H1 (cell line): ENCODE data around the gene PLCXD1. TPM values are rescaled to one million over a fixed set of nuclear protein-coding genes. Genes with fewer than 3 reads are reported as not detected.
"Not testable (repeated sequence)": the region's sequence is repeated elsewhere in the genome, so short reads cannot be mapped to it uniquely, and the experiment has no call there.

Source experiments
- CTCF ChIA-PET: fragments of 300-600 bp; sonication (Branson Sonifier 250); formaldehyde crosslinking; loops from one replicate; lab custom pipeline; 2021; ENCODE audit not compliant: partially characterized antibody; lab: Charles Lee
- POLR2A ChIA-PET: fragments of 300-600 bp; sonication (Branson Sonifier 250); formaldehyde crosslinking; loops from one replicate; lab custom pipeline; 2021; ENCODE audit warnings: inconsistent platforms; ENCODE audit not compliant: partially characterized antibody; lab: Charles Lee
- DNase-seq, 2 experiments: peaks; one replicate each; pipeline versions ENCODE4 v3.0.0 to v3.0.0-alpha.2; 2010 to 2022; ENCODE audit warnings: low spot score in 2 of 2, low read depth in 1 of 2, mixed read lengths in 1 of 2
- FAIRE-seq: peaks from 2 replicates; lab custom pipeline; 2011; peaks lifted over from hg19 to GRCh38; lab: Jason Lieb, UNC
- H2AFZ ChIP-seq: 2 replicates; pipeline ENCODE4 v1.8.1; 2012; ENCODE audit warnings: low read length, inconsistent platforms
- H2AK5ac ChIP-seq: 2 replicates; pipeline ENCODE4 v1.6.1; 2013; ENCODE audit warnings: low read depth, low read length
- H2BK120ac ChIP-seq: replicated peaks from 2 replicates; pipeline ENCODE3; 2013; ENCODE audit warnings: low read depth, low read length, inconsistent platforms
- H2BK12ac ChIP-seq: 2 replicates; pipeline ENCODE4 v1.6.1; 2013; ENCODE audit warnings: low read depth, low read length
- H2BK15ac ChIP-seq: 2 replicates; pipeline ENCODE4 v1.6.1; 2013; ENCODE audit warnings: low read length
- H2BK20ac ChIP-seq: 2 replicates; pipeline ENCODE4 v1.6.1; 2013; ENCODE audit warnings: low read length
- H2BK5ac ChIP-seq: 2 replicates; pipeline ENCODE4 v1.6.1; 2013; ENCODE audit warnings: low read depth, low read length
- H3K14ac ChIP-seq: 2 replicates; pipeline ENCODE4 v1.6.1; 2013; ENCODE audit warnings: inconsistent platforms; ENCODE audit not compliant: insufficient read length
- H3K18ac ChIP-seq: 2 replicates; pipeline ENCODE4 v1.6.1; 2013; ENCODE audit warnings: low read length; ENCODE audit errors: extremely low read depth
- H3K23ac ChIP-seq: 2 replicates; pipeline ENCODE4 v1.6.1; 2013; ENCODE audit warnings: inconsistent platforms; ENCODE audit not compliant: insufficient read length
- H3K23me2 ChIP-seq: 2 replicates; pipeline ENCODE4 v1.6.1; 2013; ENCODE audit warnings: low read depth, low read length
- H3K27ac ChIP-seq: 2 replicates; pipeline ENCODE4 v1.6.1; 2011; ENCODE audit warnings: low read depth, low read length, inconsistent platforms
- H3K27me3 ChIP-seq, 4 experiments: replicated peaks in 1 of 4; 1 replicate in 1 of 4; 2 replicates in 3 of 4; pipeline versions ENCODE4 v1.6.1 to v1.8.1; 2011 to 2013; ENCODE audit warnings: low read length in 3 of 4, mild to moderate bottlenecking in 3 of 4, inconsistent platforms in 2 of 4, mixed read lengths in 2 of 4, moderate library complexity in 1 of 4; ENCODE audit not compliant: control insufficient read depth in 3 of 4, insufficient read depth in 3 of 4; ENCODE audit errors: extremely low read depth in 1 of 4
- H3K36me3 ChIP-seq, 4 experiments: 2 replicates each; pipeline versions ENCODE4 v1.6.1 to v1.8.1; 2011 to 2013; ENCODE audit warnings: mild to moderate bottlenecking in 4 of 4, low read length in 3 of 4, moderate library complexity in 2 of 4, control low read depth in 1 of 4, inconsistent platforms in 1 of 4; ENCODE audit not compliant: insufficient read depth in 4 of 4, control insufficient read depth in 2 of 4
- H3K4ac ChIP-seq: replicated peaks from 2 replicates; pipeline ENCODE3; 2013; ENCODE audit warnings: low read length, low read depth, mixed read lengths, inconsistent platforms; ENCODE audit not compliant: insufficient read length
- H3K4me1 ChIP-seq, 4 experiments: replicated peaks in 1 of 4; 1 replicate in 1 of 4; 2 replicates in 3 of 4; pipeline versions ENCODE4 v1.6.1 to v1.8.1; 2011 to 2013; ENCODE audit warnings: low read length in 3 of 4, inconsistent platforms in 2 of 4, mixed read lengths in 1 of 4; ENCODE audit not compliant: insufficient read depth in 4 of 4, control insufficient read depth in 3 of 4
- H3K4me2 ChIP-seq, 2 experiments: 2 replicates each; pipeline versions ENCODE4 v1.6.1 to v1.8.1; 2011 to 2013; ENCODE audit warnings: low read depth in 2 of 2, low read length in 2 of 2, control low read depth in 1 of 2, inconsistent platforms in 1 of 2, mild to moderate bottlenecking in 1 of 2; ENCODE audit not compliant: insufficient read depth in 1 of 2
- H3K4me3 ChIP-seq, 4 experiments: fragments of 200-600, 300-600 bp in 1 of 4; sonication (generic), shearing (Covaris generic), sonication (Bioruptor Twin) in 1 of 4; 2 replicates each; pipeline versions ENCODE4 v1.5.1 to v1.8.1; 2011 to 2016; ENCODE audit warnings: low read length in 4 of 4, low read depth in 3 of 4, control low read depth in 2 of 4, inconsistent platforms in 2 of 4, mild to moderate bottlenecking in 2 of 4, mixed read lengths in 1 of 4, moderate library complexity in 1 of 4; ENCODE audit not compliant: insufficient read depth in 2 of 4; ENCODE audit errors: extremely low read depth in 1 of 4
- H3K56ac ChIP-seq: replicated peaks from 2 replicates; pipeline ENCODE3; 2013; ENCODE audit warnings: low read depth, mild to moderate bottlenecking, mixed read lengths, low read length, inconsistent platforms; ENCODE audit not compliant: insufficient read length
- H3K79me1 ChIP-seq: 2 replicates; pipeline ENCODE4 v1.6.1; 2013; ENCODE audit warnings: low read depth, low read length, control low read depth
- H3K79me2 ChIP-seq, 2 experiments: 2 replicates each; pipeline versions ENCODE4 v1.6.1 to v1.8.1; 2012 to 2013; ENCODE audit warnings: low read length in 2 of 2, mild to moderate bottlenecking in 2 of 2, inconsistent platforms in 1 of 2; ENCODE audit not compliant: insufficient read depth in 2 of 2, control insufficient read depth in 1 of 2
- H3K9ac ChIP-seq, 4 experiments: replicated peaks in 1 of 4; 1 replicate in 1 of 4; 2 replicates in 3 of 4; pipeline versions ENCODE4 v1.6.1 to v1.8.1; 2011 to 2013; ENCODE audit warnings: low read depth in 3 of 4, low read length in 3 of 4, control low read depth in 2 of 4, mild to moderate bottlenecking in 2 of 4, moderate library complexity in 2 of 4, inconsistent platforms in 1 of 4; ENCODE audit errors: extremely low read depth in 1 of 4
- H3K9me3 ChIP-seq, 2 experiments: 2 replicates each; pipeline versions ENCODE4 v1.6.1 to v1.8.1; 2012 to 2013; ENCODE audit warnings: mild to moderate bottlenecking in 2 of 2, moderate library complexity in 2 of 2, control low read depth in 1 of 2, inconsistent platforms in 1 of 2, low read depth in 1 of 2, low read length in 1 of 2, mixed read lengths in 1 of 2; ENCODE audit not compliant: insufficient read depth in 2 of 2
- H4K20me1 ChIP-seq, 2 experiments: replicated peaks in 1 of 2; 2 replicates each; pipeline versions ENCODE3 to v1.8.1; 2011 to 2013; ENCODE audit warnings: inconsistent platforms in 2 of 2, low read length in 2 of 2, mild to moderate bottlenecking in 1 of 2; ENCODE audit not compliant: insufficient read depth in 2 of 2, control insufficient read depth in 1 of 2
- H4K5ac ChIP-seq: 2 replicates; pipeline ENCODE4 v1.6.1; 2013; ENCODE audit warnings: low read length, low read depth, mixed read lengths, inconsistent platforms; ENCODE audit not compliant: insufficient read length
- H4K8ac ChIP-seq: 2 replicates; pipeline ENCODE4 v1.8.0; 2013; ENCODE audit warnings: mild to moderate bottlenecking, moderate library complexity, low read length, inconsistent platforms; ENCODE audit not compliant: insufficient read depth; ENCODE audit errors: extremely low read depth
- H4K91ac ChIP-seq: replicated peaks from 2 replicates; pipeline ENCODE3; 2013; ENCODE audit warnings: low read length, mixed read lengths, inconsistent platforms; ENCODE audit not compliant: insufficient read length
- WGBS, 2 experiments: shearing (Covaris generic) in 1 of 2; methylation state at CpG; one replicate each; pipeline versions ENCODE4 v1.1.6 to v1.1.7; 2013 to 2015; ENCODE audit warnings: low lambda C conversion rate in 2 of 2, mixed read lengths in 2 of 2, inconsistent platforms in 1 of 2, low coverage in 1 of 2, missing lambda C conversion rate in 1 of 2; ENCODE audit not compliant: insufficient replicate concordance in 2 of 2, insufficient coverage in 1 of 2, insufficient read length in 1 of 2; ENCODE audit errors: extremely low coverage in 1 of 2, missing lambda C conversion rate in 1 of 2; 5-methylcytosine and 5-hydroxymethylcytosine counted together
- polyA plus RNA-seq, 7 experiments: library from polyadenylated mRNA; depleted of rRNA in 3 of 7; stranded (reverse) in 5 of 7; unstranded in 2 of 7; fragments of >200 nt in 5 of 7; fragments of 200-250 nt in 2 of 7; gene quantifications; 1 replicate in 5 of 7; 2 replicates in 1 of 7; 4 replicates in 1 of 7; pipeline versions ENCODE4 v1.2.1 to v1.2.3, GENCODE V29; 2011 to 2013; ENCODE audit warnings: missing spikeins in 2 of 7, mixed read lengths in 2 of 7
- total RNA-seq: library from RNA; stranded (reverse); fragmentation: NEBNext Ultra II Directional; extraction: Animal tissue kit (Norgen Biotek cat#: 25700); gene quantifications from 2 replicates; pipeline ENCODE4 v1.2.1, GENCODE V29; 2021

Gene PLCXD1
- total and polyA plus RNA-seq, 2 of the 8 experiments (the other 6 are each of a cell fraction or from before 2014, with no cell fraction given) = 93.6 to 124 TPM

DNA sequence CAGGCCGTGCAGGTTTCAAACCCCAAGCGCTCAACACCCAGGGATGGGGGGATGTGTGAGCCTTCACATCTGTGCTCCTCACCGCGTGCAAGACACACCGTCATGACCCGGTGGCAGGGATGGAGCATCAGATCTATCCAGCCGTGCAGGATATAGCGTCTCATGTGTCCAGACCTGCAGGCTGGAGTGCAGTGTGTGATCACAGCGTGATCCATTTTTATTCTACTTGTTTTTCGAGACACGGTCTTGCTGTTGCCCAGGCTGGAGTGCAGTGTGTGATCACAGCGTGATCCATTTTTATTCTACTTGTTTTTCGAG lies 70.1 kb downstream of the PLCXD1 start:
- Histone ChIP-seq H3K79me2 (peaks cover 0 to 60% of the 10 kb centered on the region in 2 experiments; a peak in 2 of 4 replicates), H3K36me3 (peaks cover 0 to 19% (median 9%) of the 10 kb centered on the region in 4 experiments; a peak in 5 of 8 replicates), H4K20me1 (peaks cover 11 to 15% of the 10 kb centered on the region in 2 experiments), H4K8ac (peak overlapping the region; percentile 71; the same call in 1 of the 2 replicates), H3K79me1 (peaks cover 13% of the 10 kb centered on the region), H2BK5ac (peak overlapping the region; percentile 52; the same call in 1 of the 2 replicates)
- H3K14ac ChIP-seq, H3K9ac ChIP-seq, H3K9me3 ChIP-seq, DNase-seq, H2AFZ ChIP-seq, H2BK15ac ChIP-seq, H3K4me1 ChIP-seq, H3K4ac ChIP-seq, H2BK20ac ChIP-seq, H4K5ac ChIP-seq, H2BK12ac ChIP-seq, FAIRE-seq, H3K4me2 ChIP-seq, H3K23ac ChIP-seq, H3K27ac ChIP-seq, CTCF ChIA-PET, H2BK120ac ChIP-seq, POLR2A ChIA-PET, H4K91ac ChIP-seq, H3K56ac ChIP-seq, H2AK5ac ChIP-seq, H3K18ac ChIP-seq, H3K27me3 ChIP-seq, H3K4me3 ChIP-seq, H3K23me2 ChIP-seq: not testable (repeated sequence)
- WGBS, 2 experiments = 89% methylated on average over 9 of the region's 13 CpGs; no CpG with 5 or more reads in 1 of the 2 experiments
